Activated T-helper 9 cell treated with anti-CD3 and anti-CD28 coated beads, Interleukin-2, amount 50 U/mL, for 16 hours (primary cell): ENCODE measurements around the gene SEMA4D.

ENCODE experiments used
- DNase-seq: peaks from one replicate; pipeline ENCODE4 v3.0.0-alpha.2; 2020; ENCODE audit warnings: low read depth

Gene SEMA4D

DNA sequence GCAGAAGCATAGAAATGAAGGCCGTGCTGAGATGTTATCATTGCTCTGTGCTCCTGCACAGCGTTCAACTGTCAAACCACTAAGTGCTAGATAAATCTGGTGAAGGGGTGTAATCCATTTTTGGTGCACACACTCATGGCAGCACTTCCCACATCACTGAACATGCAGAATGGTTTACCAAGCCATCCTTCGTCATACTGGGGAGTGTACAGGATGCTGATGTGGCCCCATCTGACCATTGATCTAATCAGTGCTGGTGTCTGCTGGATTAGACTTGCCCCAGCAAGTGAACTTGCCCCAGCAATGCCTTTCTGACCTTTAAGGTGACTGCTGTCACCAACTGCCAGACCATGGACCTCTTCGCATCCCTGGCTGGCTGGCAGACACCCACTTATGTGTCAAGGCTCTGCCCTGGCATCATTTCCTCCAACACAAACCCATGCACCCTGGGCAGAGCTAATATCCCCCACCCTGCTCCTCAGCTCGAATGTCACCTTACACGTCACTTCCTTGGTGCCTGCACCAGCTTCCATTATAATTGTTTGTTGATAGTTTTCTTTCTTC, 4.2 kb upstream of the SEMA4D start:
- DNase-seq: no peak

DNA sequence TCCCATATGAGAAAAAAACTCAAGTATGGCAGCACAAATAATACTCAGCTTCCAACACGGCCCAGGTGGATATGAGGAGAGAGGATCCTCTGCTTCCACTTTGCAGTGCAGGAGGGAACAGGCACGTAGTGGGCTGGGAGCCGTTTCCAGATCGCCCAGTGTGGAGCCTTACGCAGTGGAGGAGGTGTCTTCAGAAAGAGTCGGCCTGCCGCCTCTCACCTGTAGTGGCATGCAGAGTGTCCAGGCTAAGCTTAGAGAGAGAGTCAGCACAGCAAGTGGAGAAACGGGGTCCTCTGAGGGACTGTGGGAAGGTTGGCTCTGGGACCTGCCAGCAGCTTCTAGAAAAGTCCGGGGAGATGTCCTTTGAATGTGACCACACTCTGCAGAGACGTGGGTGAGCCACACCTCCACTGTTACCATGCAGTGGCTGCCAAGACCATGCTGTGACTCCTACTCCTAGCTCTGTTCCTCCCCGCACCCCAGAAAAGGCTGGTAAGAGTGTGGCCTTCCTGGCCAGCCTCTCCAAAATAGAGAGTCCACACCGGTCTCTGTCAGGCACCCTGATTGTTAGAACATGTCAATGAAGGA, 3.5 kb upstream of the SEMA4D start:
- no peak for DNase-seq

DNA sequence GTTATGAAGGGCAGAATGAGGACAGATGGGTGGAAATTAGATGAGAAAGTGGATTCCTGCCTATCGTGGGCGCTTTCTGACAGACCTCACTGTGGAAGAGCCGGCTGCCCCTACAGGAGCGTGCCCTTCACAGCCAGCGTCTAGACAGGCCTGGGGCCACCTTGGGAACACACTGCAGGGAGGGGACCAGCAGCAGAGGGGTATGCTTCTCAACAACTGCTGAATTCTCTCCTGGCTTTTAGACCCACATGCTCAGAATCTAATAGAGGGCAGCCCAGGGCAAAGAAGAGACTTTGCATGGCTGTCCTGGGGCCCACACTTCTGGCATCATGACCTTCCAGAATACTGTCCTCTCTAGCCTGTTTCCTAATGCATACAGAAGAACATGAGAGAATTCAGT, 2.1 kb upstream of the SEMA4D start:
- no peak for DNase-seq

DNA sequence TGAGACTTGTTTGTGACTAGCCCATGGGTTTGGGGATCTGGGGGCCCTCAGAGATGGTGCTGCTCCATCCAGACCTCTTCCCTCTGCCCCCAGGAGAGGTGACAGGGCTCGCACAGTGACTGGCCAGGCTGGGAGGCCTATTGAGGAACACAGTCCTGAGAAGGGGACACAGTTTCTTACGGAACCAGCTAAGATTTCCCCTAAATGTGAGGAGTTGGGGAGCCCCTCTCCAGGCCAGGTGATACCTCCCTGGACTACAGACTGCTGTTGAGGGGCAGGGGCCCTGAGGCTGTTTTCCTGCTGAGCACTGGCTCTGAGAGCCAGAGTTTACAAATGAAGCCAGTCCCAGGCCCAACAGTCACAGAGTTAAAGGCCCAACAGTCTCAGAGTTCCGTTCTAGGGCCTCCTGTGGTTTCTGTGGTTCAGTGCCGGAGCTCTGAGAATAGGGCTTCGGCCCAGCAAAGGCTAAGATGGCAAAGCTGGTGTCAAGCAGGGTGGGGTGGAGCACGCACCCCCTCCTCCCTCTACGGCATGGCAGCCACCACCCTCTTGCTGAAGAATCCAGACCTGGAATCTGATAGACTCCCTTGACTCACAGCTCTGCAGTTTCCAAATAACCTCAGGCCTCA, 1.1 kb upstream of the SEMA4D start:
- DNase-seq: no peak

DNA sequence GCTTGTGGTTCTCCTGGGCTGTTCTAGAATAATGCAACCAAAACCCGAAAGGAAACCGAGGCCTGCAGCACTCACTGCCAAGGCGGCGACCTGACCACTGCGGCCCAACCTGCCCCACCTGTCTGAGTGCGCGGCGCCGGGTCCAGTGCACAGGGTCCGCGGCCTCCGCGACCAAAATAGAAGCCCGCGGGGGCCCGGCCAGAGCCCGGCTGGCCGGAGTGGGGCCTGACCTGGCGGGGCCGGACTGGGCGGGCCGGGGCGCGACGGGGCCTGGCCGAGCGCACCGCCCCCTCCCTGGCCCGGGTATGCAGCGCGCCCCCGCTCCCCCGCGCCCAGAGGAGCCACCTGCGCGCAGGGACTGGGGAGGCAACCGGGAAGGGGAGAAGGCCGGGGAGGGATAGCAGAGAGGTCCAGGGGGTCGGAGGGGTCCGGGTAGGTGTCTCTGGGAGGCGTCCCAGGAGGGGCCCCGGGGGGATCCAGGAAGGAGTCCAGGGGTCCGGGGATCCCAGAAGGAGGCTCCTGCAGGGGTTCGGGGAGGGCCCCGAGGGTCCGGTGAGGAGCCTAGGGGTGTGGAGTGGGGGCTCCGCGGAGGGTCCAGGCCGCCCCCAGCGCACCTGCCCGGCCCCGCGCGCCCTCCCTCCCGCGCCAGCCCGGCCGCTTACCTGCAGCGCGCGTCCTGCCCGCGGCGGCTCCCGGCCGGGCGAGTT, 503 bp downstream of the SEMA4D start:
- no peak for DNase-seq

DNA sequence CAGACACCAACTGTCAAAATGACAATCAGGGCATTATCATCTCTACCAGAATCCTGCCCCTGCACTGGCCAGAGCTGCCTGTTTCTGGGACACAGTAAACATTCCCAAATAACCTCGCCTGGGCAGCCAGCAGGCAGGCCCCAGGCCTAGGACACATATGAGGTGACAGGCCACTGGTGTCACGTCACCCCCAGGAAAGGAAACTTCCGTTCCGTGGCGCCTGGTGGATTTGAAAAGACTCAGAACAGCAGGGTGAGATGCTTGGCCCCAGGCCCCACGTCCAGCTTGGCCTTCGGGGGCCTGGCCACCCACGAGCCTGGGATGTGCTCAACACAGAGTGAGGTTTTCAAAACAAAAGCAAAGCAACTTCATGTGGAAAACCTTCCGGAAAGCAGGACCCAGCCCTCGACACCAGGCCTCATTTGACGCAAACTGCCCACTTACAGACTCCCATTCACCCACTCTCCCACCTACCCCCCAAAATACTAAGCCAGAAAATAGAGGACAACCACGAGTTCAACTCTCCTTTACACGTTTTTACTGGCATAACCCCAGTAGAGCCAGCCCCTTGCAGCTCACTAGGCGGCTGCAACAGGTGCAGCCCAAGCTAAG, 1.2 kb downstream of the SEMA4D start:
- DNase-seq: no peak

DNA sequence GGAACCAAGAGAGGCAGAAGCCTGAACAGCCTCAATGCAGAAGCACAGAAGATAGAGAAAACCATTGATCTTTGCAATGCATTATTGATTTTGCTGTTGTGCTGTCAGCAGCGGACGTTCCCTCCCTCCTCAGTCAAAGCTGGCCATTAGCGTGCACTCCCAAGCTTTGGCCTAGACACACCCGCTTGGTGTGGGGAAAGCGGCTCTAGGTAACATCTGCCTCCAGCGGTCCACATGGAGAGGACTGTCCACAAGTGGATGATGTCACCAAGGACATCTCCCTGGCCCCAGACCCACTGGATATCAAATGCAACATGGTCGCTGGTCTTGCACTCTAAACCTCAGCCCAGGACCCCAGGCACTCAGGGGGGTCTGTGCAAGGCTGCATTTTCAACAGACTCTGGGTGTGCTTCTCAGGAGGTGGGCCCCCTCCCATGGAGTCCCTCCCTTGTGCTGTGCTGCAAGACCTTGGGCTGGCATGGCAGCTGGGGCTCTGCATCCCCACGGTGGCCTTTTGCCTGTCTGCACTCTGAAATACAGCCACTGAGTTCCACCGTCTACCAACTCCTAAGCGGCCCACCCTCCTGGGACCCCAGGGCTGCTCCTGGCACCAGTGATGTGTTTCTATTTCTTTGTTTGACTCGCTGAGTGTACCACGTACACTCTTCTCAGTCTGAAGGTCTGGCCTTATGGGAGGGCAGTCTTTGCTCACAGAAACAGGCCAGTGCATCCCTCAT, 1.9 kb downstream of the SEMA4D start:
- DNase-seq: no peak

DNA sequence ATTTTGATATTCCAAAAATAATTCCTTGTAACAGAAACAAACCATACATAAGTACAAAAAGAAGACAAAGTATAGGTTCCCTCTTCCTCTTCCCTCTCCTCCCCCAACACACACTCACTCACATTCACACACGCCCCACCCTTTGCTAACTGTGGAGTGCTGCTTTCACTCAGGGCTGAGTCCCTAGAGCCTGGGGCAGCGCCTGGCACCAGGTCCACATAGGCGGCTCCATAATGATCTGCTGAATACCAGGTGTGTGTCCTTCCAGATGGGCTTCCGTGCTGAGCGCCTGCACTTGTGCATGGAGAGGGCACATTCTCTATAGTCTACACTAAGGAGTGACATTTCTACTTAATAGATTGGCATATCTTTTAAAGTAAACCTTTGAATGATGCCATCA, 3.7 kb downstream of the SEMA4D start:
- DNase-seq: no peak

DNA sequence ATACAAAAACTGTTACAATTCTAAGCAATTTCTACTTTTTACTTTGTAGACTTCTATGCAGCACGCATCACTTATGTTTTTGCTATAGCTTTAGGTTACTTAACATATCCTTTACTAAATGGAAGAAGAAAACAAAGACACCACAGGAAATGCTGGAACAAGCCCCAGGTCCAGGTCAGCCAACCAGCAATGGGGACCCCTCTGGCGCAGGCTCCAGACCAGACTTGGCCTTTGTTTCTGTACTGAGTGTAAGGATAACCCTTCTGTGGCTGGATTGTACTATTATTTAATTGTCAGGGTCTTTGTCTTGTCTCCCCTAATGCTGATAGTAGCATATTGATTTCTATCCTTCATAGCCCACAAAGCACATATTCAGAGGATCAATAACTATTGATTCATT, 4.2 kb downstream of the SEMA4D start:
- DNase-seq: no peak

DNA sequence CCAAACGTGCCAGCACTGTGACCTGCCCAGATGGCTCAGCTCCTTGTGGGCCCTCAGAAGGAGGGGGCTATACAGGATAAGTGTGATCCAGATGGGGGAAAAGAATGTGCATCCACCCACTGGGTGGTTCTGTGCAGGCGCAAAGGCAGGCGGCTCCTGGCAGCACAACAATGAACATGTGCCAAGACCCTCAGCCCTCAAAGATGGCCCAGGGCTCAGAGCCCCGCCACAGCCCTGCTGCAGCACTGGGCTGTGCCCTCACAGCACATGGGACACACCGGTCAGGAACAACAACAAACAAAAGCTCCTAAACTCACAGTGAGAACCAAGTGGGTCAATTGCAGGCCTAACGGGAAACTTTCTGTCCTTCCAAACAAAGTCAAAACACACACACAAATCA, 4.7 kb downstream of the SEMA4D start:
- no peak for DNase-seq

DNA sequence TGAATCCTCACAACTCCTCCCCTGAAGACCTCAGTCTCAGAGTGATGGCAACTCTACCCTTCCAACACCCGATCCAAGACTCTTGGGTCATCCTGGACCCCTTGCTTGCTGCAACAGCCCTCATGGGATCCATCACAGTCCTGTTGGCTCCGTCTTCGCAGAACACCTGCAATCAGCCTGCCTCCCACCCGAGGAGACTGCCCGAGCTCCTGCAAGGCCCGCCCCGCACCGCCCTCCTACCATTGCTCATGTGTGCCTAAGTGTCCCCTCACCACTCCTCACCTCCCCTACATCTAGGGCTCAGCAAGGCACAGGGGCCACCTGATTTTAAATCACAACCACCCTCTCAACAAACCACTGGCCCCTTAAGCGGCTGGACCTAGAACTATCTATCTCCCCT, 5.3 kb downstream of the SEMA4D start:
- no peak for DNase-seq

DNA sequence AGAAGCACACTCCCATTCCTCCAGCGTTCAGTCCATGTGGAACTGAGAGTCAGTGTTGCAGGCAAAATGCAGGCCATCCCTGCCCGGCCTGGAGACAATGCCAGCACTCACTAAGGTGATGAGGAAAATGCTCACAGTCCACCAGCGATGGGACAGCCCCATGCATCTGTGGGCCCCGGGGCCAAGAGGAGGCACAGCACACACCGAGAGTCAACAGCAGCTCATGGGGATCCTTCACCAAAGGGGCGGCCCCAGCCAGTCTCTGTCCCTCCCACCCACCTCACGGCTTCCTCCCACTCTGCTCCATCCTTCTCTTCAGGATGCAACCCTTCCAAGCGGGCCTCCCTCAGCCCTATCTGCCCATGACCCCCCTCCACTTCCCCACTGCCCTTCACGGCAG, 6.2 kb downstream of the SEMA4D start:
- no peak for DNase-seq

DNA sequence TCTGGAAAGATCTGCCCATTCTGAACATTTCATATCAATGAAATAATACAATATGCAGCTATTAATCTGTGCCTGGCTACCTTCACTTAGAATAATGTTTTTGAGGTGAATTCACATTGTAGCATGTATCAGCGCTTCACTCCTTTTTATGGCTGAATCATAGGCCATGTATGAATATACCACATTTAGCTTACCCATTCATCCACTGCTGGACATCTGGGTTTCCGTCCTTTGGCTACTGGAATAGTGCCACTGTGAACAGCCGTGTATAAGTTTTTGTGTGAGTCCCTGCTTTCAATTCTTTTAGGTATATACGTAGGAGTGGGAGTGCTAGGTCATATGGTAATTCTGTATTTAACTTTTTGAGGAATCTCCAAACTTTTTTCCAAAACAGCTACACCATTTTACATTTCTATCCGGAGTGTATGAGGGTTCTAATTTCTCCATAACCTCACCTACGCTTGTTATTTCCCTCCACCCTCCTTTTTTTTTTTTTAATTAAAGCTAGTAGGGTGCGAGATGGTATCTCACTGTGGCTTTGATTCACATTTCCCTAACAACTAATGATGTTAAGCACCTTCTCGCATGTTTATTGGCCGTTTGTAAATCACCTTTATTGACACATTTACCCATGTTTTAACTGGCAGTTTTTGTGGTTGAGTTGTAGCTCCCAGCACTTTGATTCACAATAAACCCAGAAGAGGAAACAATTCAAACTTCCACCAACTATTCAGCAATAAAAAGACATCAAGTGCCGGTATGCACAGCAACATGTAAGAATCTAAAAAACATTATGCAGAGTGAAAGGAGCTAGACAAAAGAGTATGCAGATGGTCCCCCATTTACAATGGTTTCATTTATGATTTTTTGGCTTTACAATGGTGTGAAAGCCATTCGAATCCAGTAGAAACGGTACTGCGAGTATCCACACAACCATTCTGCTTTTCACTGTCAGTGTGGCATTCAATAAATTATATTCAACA, 8.1 kb downstream of the SEMA4D start:
- no peak for DNase-seq

DNA sequence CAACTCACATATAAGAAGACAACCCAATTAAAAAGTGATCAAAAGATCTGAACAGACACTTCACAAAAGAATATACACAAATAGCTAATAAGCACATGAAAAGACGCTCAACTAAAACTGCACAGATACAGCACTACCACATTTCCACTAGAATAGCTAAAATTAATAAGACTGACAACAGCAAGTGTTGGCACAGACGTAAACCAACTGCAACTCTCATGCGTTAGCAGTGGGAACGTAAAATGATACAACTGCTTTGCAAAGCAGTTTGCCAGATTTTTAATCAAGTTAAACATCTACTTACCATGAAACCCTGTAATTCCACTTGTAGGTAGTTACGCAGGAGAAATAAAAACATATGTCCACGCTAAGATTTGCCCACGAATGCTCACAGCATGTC, 9.0 kb downstream of the SEMA4D start:
- DNase-seq: no peak

DNA sequence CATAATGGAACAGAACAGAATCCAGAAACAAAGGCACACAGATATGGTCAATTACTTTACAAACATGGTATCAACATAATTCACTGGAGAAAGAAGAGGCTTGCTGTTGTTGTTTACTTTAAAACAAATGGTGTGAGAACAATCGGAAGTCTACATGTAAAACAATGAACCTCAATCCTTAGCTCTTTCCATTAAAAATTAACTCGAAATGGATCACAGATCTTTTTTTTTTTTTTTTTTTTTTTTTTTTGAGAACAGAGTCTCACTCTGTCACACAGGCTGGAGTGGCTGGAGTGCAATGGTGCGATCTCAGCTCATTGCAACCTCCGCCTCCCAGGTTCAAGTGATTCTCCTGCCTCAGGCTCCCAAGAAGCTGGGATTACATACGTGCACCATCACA, 9.8 kb downstream of the SEMA4D start:
- no peak for DNase-seq

DNA sequence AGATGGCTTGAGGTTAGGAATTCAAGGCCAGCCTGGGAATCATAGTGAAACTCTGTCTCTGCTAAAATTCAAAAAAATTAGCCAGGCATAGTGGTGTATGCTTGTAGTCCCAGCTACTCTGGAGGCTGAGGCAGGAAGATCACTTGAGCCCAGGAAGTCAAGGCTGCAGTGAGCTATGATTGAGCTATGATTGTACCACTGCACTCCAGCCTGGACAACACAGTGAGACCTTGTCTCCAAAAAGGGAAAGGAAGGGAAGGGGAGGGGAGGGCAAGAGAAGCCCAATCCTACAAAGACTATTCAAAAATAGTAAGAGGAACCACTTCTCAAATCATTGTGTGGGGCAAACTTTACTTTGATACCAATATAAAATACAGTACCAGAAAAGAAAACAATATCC, 11.2 kb downstream of the SEMA4D start:
- no peak for DNase-seq

DNA sequence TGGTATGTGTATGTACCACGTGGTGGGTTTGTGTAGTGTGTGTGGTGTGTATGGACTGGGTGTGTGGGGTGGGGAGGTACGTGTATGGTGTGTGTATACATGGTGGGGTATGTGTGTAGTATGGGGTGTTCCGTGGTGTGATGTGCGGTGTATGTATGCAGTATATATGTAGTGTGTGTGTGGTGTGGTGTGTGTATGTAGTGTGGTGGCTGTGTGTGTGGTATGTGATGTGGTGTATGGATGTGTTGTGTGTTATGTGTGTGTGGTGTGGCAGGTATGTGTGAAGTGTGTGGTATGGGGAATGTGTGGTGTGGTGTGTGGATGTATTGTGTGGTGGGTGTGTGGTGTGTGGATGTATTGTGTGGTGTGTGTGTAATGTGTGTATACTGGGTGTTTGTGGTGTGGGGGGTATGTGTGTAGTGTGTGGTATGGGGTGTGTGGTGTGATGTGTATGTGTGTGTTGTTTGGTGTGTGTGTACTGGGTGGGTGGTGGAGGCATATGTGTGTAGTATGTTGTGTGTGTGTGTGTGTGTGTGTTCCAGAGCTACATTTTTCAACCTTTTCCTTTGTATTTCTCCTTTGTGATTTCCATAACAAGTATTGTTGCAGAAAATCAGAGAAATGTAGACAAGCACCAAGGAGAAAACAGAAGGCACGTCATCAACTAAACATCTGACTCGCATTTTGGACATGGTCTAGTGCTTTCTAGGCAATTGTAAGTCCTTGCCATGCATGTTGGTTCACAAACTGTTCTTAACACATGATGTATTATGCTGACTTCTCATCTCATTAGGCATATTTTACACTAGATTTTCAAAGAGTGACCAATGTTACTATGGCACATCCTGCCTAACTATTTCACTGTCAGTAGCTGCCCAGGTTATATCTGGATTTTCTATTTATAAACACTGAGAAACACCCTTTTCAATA, 13.2 kb downstream of the SEMA4D start:
- no peak for DNase-seq

DNA sequence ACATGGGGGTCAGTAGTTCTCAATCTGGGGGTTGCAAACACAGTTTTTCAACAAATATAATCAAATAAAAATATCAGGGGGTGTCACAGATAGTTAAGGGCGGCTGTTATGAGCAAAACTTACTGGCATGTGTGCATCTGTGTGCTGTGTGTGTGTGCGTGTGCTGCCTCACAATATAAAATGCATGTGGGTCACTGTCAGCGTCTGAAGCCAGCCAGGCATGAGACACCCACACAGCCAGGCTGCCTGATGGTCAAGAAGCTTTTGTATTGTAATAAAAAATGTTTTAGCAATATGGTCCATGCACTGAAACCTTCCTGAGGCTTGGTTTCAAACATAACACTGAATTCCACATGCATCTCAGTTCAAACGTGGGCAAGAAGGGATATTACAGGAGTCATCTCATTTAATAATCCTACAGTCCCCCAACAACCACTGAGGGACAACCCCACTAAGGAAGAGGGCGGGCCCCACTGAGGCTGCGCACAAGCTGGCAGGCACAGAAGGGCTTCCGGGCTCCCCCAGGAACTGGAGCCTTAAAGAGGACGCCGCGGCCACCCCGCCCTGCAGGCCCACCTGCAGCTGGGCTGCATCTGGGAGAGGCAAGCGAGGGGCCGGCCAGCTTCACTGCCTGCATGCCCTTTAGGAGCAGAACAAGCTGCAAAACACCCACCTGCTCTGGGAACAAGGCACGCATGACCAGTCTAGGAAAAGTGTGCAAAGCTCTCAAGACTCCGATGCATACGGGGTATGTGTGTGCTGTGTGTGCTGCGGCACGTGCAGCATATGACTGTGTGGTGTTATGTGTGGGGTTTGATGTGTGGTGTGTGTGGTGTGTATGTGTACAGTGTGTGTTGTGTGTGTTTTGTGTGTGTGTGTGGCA, 14.1 kb downstream of the SEMA4D start:
- peak; percentile 59 for DNase-seq

DNA sequence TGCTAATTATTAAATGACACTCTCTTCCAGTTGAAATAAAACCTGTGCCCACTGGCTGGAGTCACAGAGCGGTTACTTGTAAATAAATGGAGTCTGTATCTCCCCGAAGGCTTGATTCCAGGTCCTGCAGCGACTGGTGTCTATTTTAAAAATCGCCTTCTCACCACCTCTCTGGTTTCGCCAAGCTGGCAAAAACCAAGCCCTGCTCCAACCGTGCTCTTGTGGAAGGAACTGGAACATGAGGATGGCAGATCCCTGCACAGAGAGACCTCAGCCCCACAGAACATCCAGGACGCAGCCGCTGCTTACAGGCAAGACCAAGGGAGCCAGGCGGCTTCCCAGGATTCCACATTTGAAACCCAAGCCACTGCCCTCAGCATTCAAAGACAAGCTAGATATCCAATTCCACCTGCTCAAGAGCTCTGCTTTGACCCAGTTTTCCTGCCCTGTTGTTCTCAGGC, 15.0 kb downstream of the SEMA4D start:
- DNase-seq: no peak
